Trophoblast cell (in vitro differentiated cells and primary cell): Measurements from ENCODE around the gene ADIPOR2.
"Not testable (repeated sequence)": the region's sequence is repeated elsewhere in the genome, so short reads cannot be mapped to it uniquely, and the experiment has no call there.

Source experiments
- DNase-seq, 2 donors: peaks; one replicate each; pipeline ENCODE4 v3.0.0-alpha.2; 2016
- H2AFZ ChIP-seq: 2 replicates; pipeline ENCODE4 v1.6.1; 2013; ENCODE audit warnings: low read length, moderate library complexity, mild to moderate bottlenecking; ENCODE audit not compliant: insufficient read depth, poor library complexity
- H2AK5ac ChIP-seq: 2 replicates; pipeline ENCODE4 v1.6.1; 2013; ENCODE audit warnings: mild to moderate bottlenecking, low read length
- H2BK120ac ChIP-seq: 2 replicates; pipeline ENCODE4 v1.6.1; 2013; ENCODE audit warnings: low read length, mild to moderate bottlenecking, moderate library complexity; ENCODE audit not compliant: insufficient read depth, poor library complexity
- H2BK12ac ChIP-seq: 2 replicates; pipeline ENCODE4 v1.6.1; 2013; ENCODE audit warnings: mild to moderate bottlenecking, low read length, moderate library complexity
- H2BK5ac ChIP-seq: 2 replicates; pipeline ENCODE4 v1.6.1; 2013; ENCODE audit warnings: low read length, low read depth, moderate library complexity, mild to moderate bottlenecking; ENCODE audit not compliant: poor library complexity
- H3K14ac ChIP-seq: 2 replicates; pipeline ENCODE4 v1.6.1; 2013; ENCODE audit warnings: mild to moderate bottlenecking, low read length
- H3K18ac ChIP-seq: 2 replicates; pipeline ENCODE4 v1.6.1; 2013; ENCODE audit warnings: mild to moderate bottlenecking, low read length
- H3K23ac ChIP-seq: 2 replicates; pipeline ENCODE4 v1.6.1; 2013; ENCODE audit warnings: low read length
- H3K27ac ChIP-seq: 2 replicates; pipeline ENCODE4 v1.5.1; 2013; ENCODE audit warnings: low read depth, mild to moderate bottlenecking, inconsistent platforms, low read length, moderate library complexity
- H3K27me3 ChIP-seq: 2 replicates; pipeline ENCODE4 v1.6.1; 2013; ENCODE audit warnings: inconsistent platforms, mild to moderate bottlenecking, low read length, moderate library complexity; ENCODE audit not compliant: insufficient read depth
- H3K36me3 ChIP-seq, 2 experiments: 1 replicate in 1 of 2; 2 replicates in 1 of 2; pipeline ENCODE4 v1.6.1; 2013; ENCODE audit warnings: low read length in 2 of 2, mild to moderate bottlenecking in 2 of 2, moderate library complexity in 1 of 2; ENCODE audit not compliant: insufficient read depth in 2 of 2, control insufficient read depth in 1 of 2
- H3K4ac ChIP-seq: 2 replicates; pipeline ENCODE4 v1.6.1; 2013; ENCODE audit warnings: low read depth, mild to moderate bottlenecking, low read length, moderate library complexity
- H3K4me1 ChIP-seq, 2 experiments: 1 replicate in 1 of 2; 2 replicates in 1 of 2; pipeline ENCODE4 v1.6.1; 2013; ENCODE audit warnings: low read length in 2 of 2, mild to moderate bottlenecking in 2 of 2, moderate library complexity in 1 of 2; ENCODE audit not compliant: insufficient read depth in 2 of 2, control insufficient read depth in 1 of 2
- H3K4me2 ChIP-seq: 2 replicates; pipeline ENCODE4 v1.6.1; 2013; ENCODE audit warnings: inconsistent platforms, mild to moderate bottlenecking, low read length, moderate library complexity
- H3K4me3 ChIP-seq: 2 replicates; pipeline ENCODE4 v1.5.1; 2013; ENCODE audit warnings: mild to moderate bottlenecking, low read depth, low read length, inconsistent platforms
- H3K79me1 ChIP-seq: one replicate; pipeline ENCODE4 v1.6.1; 2013; ENCODE audit warnings: low read length
- H3K79me2 ChIP-seq: 2 replicates; pipeline ENCODE4 v1.6.1; 2013; ENCODE audit warnings: low read length, mild to moderate bottlenecking; ENCODE audit not compliant: control insufficient read depth, insufficient read depth, poor library complexity
- H3K9ac ChIP-seq: 2 replicates; pipeline ENCODE4 v1.6.1; 2013; ENCODE audit warnings: mild to moderate bottlenecking, low read length
- H3K9me3 ChIP-seq: 2 replicates; pipeline ENCODE4 v1.6.1; 2013; ENCODE audit warnings: low read depth, mild to moderate bottlenecking, control low read depth, inconsistent platforms, low read length; ENCODE audit not compliant: insufficient read depth
- H4K12ac ChIP-seq: 2 replicates; pipeline ENCODE4 v1.6.1; 2013; ENCODE audit warnings: low read depth, mild to moderate bottlenecking, low read length, moderate library complexity
- H4K8ac ChIP-seq: 2 replicates; pipeline ENCODE4 v1.6.1; 2013; ENCODE audit warnings: low read depth, mild to moderate bottlenecking, low read length, moderate library complexity
- H4K91ac ChIP-seq: one replicate; pipeline ENCODE4 v1.6.1; 2013; ENCODE audit warnings: low read depth, mild to moderate bottlenecking, low read length, moderate library complexity
- WGBS: extraction: QIAGEN DNeasy Blood & Tissue Kit; methylation state at CpG from one replicate; pipeline ENCODE4 v1.1.7; 2013; ENCODE audit warnings: missing lambda C conversion rate; ENCODE audit not compliant: insufficient read length, insufficient coverage; ENCODE audit errors: extremely low coverage; 5-methylcytosine and 5-hydroxymethylcytosine counted together

Gene ADIPOR2

DNA sequence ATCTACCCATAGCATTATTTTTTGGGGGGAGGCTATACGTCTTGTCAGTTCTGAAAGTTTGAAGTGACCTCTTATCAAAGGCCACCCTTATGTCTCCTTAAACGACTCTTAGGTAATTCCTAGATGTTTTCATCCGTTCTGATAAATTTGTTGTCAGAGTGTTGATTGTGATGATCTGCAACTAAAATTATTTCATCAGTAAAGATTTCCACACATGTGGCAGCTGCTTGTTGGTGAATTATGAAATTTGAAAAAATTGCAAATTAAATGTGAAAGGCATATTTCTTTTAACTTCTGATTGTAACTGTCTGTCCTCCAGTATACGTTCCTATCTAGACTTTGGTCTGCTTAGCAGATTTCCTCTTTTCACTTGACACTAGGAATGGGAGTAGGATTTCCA is 1.4 kb downstream of the ADIPOR2 start:
- H3K18ac ChIP-seq: no peak overlapping the region
- no peaks in the 10 kb centered on the region for H3K36me3 ChIP-seq
- no CpG with 5 or more reads among the region's 4 CpGs for WGBS
- DNase-seq: peak in 1 of 2 donors; percentile 15
- H2AFZ ChIP-seq: no peak overlapping the region
- no peak overlapping the region for H2BK12ac ChIP-seq
- H3K79me1 ChIP-seq: peaks cover 8% of the 10 kb centered on the region
- H3K27ac ChIP-seq: no peak overlapping the region
- no peak overlapping the region for H2BK120ac ChIP-seq
- H4K91ac ChIP-seq: no peak overlapping the region
- H4K8ac ChIP-seq: no peak overlapping the region
- H3K9me3 ChIP-seq: peaks cover 2% of the 10 kb centered on the region
- H2AK5ac ChIP-seq: no peak overlapping the region
- H3K4me3 ChIP-seq: no peak overlapping the region
- H3K27me3 ChIP-seq: no peaks in the 10 kb centered on the region
- no peak overlapping the region for H3K23ac ChIP-seq
- no peak overlapping the region for H2BK5ac ChIP-seq
- H3K4me1 ChIP-seq: no peaks in the 10 kb centered on the region
- peak overlapping the region; percentile 89 for H3K4me2 ChIP-seq
- H3K14ac ChIP-seq: no peak overlapping the region
- H3K4ac ChIP-seq: no peak overlapping the region
- peaks cover 10% of the 10 kb centered on the region for H3K79me2 ChIP-seq
- no peak overlapping the region for H4K12ac ChIP-seq
- no peak overlapping the region for H3K9ac ChIP-seq

DNA sequence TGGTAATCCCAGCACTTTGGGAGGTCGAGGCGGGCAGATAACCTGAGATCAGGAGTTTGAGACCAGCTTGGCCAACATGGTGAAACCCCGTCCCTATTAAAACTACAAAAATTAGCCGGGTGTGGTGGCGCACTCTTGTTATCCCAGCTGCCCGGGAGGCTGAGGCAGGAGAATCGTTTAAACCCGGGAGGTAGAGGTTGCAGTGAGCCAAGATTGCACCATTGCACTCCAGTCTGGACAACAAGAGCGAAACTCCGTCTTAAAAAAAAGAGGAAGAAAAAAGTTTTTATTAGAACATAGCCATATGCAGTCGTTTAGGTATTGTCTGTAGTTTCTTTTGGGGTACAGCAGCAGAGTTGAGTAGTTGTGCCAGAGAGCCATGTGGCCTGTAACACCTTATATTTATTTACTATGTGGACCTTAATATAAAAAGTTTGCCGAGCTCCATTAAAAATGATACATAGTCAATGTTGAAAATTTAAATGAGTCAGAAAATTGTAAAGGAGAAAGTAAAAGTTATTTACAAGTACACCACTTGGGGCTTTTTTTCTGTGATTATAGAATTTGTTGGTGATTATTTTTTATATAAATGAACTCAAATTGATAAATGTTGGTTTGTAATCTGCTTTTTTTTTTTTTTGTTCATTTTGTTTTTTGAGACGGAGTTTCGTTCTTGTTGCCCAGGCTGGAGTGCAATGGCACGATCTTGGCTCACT is 2.2 kb downstream of the ADIPOR2 start:
- no peak overlapping the region for H2BK5ac ChIP-seq
- no peak overlapping the region for H2BK12ac ChIP-seq
- H4K12ac ChIP-seq: no peak overlapping the region
- H3K14ac ChIP-seq: no peak overlapping the region
- H3K18ac ChIP-seq: no peak overlapping the region
- no peak overlapping the region for H2BK120ac ChIP-seq
- no peaks in the 10 kb centered on the region for H3K36me3 ChIP-seq
- H2AK5ac ChIP-seq: no peak overlapping the region
- H4K8ac ChIP-seq: no peak overlapping the region
- peaks cover 8% of the 10 kb centered on the region for H3K79me1 ChIP-seq
- peak overlapping the region; percentile 81 for H3K4ac ChIP-seq
- H3K27ac ChIP-seq: no peak overlapping the region
- peaks cover 4% of the 10 kb centered on the region for H3K9me3 ChIP-seq
- no peak overlapping the region for H3K4me3 ChIP-seq
- no peak overlapping the region for H3K4me2 ChIP-seq
- no CpG with 5 or more reads among the region's 15 CpGs for WGBS
- H2AFZ ChIP-seq: no peak overlapping the region
- DNase-seq: no peak
- H3K79me2 ChIP-seq: peaks cover 12% of the 10 kb centered on the region
- no peak overlapping the region for H3K23ac ChIP-seq
- no peak overlapping the region for H4K91ac ChIP-seq
- H3K9ac ChIP-seq: no peak overlapping the region
- H3K27me3 ChIP-seq: no peaks in the 10 kb centered on the region
- no peaks in the 10 kb centered on the region for H3K4me1 ChIP-seq

DNA sequence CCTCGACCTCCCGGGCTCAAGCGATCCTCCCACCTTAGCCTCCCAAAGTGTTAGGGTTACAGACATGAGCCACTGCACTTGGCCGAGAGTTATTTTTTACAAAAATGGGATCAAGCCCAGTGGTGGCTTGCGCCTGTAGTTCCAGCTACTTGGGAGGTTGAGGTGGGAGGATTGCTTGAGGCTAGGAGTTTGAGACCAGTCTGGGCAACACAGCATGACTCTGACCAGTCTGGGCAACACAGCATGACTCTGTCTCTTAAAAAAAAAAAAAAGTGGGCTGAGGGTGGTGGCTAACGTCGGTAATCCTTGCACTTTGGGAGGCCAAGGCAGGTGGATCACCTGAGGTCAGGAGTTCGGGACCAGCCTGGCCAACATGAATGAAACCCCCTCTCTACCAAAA is 4.2 kb downstream of the ADIPOR2 start:
- not testable (repeated sequence) for H3K4me1 ChIP-seq, H2BK120ac ChIP-seq, H2AFZ ChIP-seq, H2BK12ac ChIP-seq, DNase-seq, H4K8ac ChIP-seq, H3K14ac ChIP-seq, H3K79me1 ChIP-seq, H3K9me3 ChIP-seq, H3K36me3 ChIP-seq, H2BK5ac ChIP-seq, H3K27me3 ChIP-seq, H3K4me3 ChIP-seq, H2AK5ac ChIP-seq, H3K9ac ChIP-seq, H3K27ac ChIP-seq, H3K23ac ChIP-seq, H4K91ac ChIP-seq, H3K18ac ChIP-seq, H3K4me2 ChIP-seq, H4K12ac ChIP-seq
- Histone ChIP-seq H3K79me2 (peaks cover 16% of the 10 kb centered on the region), H3K4ac (peak overlapping the region; percentile 80)
- WGBS: no CpG with 5 or more reads among the region's 8 CpGs

DNA sequence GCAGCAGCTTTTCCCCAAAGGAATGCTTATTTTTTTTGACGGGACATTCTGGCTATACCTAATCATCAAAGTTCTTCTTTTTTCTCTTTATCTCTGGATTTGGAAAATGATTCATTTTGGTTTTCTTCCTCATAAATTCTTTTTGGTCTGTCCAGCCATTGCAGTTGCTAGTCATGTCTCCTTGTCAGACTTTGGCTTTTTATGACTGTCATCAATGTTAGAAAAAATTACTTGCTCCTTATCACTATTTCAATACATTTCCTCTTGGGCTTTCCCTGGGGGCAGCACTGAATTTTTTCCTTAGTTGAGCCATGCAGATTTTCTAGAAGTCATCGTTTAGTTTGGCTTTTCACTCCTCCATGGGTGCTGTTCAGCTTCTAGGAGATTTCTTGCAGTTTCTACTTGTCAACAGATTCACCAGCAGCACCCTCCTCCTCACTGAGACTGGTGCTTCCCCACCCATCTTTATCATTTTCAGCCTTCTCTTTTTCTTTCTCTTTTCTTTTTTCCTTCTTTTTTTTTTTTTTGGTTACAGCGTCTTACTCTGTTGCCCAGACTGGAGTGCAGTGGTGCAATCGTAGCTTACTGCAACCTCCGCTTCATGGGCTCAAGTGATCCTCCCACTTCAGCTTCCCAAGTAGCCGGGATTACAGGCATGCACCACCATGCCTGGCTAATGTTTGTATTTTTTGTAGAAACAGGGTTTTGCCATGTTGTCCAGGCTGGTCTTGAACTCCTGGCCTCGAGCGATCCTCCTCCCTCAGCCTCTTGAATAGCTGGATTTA is 5.2 kb downstream of the ADIPOR2 start:
- Histone ChIP-seq H3K9ac (no peak overlapping the region), H3K9me3 (peaks cover 4% of the 10 kb centered on the region), H3K14ac (no peak overlapping the region), H3K23ac (no peak overlapping the region), H3K27me3 (no peaks in the 10 kb centered on the region), H4K91ac (no peak overlapping the region), H3K4ac (peak overlapping the region; percentile 76), H3K4me1 (no peaks in the 10 kb centered on the region), H2AK5ac (no peak overlapping the region), H4K12ac (no peak overlapping the region), H3K79me2 (peaks cover 14% of the 10 kb centered on the region), H4K8ac (no peak overlapping the region), H3K4me3 (no peak overlapping the region), H2BK120ac (no peak overlapping the region), H3K4me2 (no peak overlapping the region), H3K36me3 (no peaks in the 10 kb centered on the region), H2BK5ac (no peak overlapping the region), H2AFZ (no peak overlapping the region), H3K79me1 (peaks cover 5% of the 10 kb centered on the region), H3K18ac (no peak overlapping the region), H2BK12ac (no peak overlapping the region), H3K27ac (no peak overlapping the region)
- DNase-seq: no peak
- no CpG with 5 or more reads among the region's 8 CpGs for WGBS
